Measurements from ENCODE around the gene APBA2.

DNA sequence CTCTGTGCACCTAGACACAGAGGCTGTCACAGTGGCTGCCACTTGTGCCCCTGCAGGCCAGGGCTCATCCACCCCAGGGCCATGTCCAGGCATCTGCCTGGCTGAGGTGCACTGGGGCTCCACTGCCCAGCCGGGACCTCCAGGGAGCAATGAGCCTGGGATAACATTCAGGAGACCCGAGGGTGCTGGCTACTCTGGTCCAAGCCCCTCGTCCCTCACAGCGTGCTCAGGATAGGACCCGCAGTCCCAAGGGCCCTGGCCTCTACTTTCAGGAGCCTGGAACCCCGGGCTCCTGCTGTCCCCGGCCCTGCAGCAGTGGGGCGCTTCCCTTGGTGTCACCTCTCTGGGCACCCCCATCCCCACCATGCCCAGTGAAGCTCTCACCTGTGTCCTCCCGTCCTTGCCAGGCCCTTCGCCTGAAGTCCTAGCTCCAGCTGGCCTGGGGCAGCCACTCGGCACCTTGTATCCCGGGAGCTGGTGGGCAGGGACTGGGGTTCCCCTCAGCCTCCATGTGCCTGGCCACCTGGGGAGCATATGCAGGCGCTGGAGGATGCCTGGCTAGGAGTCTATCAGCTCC lies 226.0 kb downstream of the APBA2 start:
- TF ChIP-seq GATA2 (IDR thresholded peaks at IDR 0.05; ENCODE audit: low read depth, low read length) = no peak
- no peak for TF ChIP-seq GATA3 (IDR thresholded peaks at IDR 0.05; ENCODE audit: low read depth, low read length)

Data from SH-SY5Y (cell line).